Activated CD4-positive, CD25-positive, alpha-beta regulatory T cell treated with anti-CD3 and anti-CD28 coated beads, Interleukin-2, amount 50 U/mL, for 16 hours (primary cell): ENCODE data around the gene TMEM26.
"Not testable (repeated sequence)": the region's sequence is repeated elsewhere in the genome, so short reads cannot be mapped to it uniquely, and the experiment has no call there.

Experiments used
- DNase-seq: peaks from one replicate; pipeline ENCODE4 v3.0.0-alpha.2; 2020; ENCODE audit warnings: low read depth, low spot score

TMEM26 gene

DNA sequence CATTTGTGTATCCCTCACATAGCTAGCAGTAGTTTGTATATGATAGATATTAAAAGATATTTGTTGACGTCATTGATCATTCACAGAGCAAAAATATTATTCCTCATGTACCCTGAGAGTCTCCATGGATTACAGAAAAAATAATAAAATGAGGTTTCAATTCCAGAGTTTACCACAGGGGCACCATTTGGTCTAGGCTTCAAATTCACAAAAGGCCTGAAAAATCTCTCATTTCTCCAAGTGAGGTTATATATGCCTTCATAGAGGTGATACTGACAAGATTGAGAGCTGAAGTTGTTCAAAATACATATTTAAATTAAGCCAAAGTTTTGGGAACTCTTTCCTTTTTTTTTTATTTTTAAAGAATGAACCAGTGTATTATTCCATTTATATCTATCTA is 52.7 kb downstream of the TMEM26 start:
- no peak for DNase-seq

DNA sequence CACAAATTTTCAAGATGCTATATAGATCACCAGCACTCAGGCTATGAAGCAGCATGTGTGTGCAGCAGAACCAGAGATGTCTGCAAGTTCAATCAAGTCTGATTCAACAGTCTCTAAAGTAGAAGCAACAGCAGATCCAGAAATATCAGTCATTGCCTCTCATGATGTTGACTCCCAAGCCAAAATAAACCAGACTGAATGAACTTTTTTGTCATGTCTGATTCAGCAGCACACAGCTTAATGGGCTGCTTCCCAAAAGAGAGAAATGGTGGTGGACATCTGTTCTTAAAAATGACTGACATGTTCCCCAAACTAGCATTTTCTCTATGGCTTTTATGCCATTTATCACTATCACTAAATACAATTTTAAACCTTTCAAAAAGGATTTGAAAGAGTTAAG is 53.8 kb downstream of the TMEM26 start:
- no peak for DNase-seq

DNA sequence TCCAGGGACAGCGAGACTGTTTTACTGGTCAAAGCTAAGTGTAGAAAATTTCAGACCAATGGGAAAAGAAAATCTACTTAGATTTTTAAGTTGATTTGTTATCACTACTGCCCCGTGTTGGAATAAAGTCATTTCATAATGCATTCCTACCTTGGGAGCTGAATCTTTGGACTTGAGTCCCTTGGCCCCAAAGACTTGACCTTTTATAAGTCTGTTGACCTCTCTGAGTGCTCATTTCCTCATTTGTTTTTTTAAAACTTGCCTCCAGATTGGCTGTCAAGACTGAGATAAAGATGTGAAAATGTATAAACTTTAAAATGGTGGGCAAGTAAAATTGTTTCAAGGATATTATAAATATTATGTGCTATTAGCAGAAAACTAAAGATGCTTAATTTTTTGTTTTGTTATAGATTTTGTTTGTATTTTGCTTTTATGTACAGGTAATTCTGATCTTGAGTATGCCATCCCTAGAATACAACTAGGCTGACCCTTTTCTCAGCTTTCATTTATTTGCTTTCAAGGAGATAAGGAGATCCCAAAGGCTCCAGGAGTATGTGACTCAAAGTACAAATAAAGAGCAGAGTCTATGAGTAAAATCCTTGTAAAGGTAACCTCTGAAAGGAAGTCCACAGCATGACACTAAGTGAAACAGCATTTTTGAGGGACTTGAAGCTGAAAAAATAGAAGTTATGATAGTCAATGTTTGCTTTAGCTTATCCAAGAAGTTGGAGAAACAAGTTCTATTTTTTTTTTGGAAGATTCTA is 54.6 kb downstream of the TMEM26 start:
- DNase-seq, result no peak

DNA sequence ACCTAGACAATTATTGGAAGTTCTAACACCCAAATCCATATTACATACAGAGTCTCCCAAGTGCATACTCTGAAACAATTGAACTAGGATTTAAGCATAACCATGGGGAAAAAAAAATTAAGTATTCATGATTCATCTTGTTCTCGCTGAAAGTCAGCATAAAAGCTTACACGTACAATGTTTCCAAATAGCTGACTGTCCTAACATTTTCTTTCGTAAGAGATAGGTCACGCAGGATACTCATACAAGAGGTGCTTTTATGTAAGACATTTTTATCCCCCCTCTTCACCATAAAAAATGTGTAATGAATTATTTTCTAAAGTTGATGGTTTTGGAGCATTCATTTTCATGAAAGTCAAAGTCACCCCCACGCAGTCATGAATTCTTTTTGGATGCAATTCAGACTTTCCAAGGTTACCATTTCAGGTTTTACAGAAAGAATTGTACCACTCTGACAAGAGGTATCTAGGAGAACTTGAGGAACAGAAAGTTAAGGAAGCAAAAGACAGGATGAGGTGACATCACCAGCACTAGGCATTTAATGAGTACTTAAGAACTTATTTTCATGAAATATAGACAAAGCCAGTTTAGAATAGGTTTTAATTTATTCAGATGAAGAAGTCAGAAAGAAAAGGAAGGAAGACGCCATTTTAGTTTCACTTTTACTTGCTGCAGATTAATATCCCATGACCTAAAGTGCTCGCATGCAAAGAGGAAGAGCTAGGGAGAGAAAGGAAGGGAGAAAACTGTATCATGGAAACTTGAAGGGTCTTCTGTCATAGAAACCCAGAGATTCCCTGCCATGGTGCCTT is 55.8 kb downstream of the TMEM26 start:
- DNase-seq, result no peak

DNA sequence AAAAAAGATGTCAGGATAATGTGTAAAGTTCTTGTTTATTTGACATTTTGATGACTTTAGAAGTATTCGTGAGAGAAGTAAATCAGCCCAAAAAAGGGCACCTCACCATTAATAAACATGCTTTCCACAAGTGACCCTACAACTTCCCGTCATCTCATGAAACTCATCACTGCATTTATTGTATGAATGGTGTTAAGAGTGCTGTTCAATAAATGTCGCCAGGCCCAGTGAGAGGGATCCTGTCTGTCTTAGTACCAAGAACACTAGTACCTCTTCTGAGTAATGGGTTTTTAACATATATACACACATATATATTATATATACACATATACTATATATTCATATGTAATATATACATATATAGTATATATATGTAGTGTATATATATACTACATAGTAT is 61.9 kb downstream of the TMEM26 start:
- no peak for DNase-seq

DNA sequence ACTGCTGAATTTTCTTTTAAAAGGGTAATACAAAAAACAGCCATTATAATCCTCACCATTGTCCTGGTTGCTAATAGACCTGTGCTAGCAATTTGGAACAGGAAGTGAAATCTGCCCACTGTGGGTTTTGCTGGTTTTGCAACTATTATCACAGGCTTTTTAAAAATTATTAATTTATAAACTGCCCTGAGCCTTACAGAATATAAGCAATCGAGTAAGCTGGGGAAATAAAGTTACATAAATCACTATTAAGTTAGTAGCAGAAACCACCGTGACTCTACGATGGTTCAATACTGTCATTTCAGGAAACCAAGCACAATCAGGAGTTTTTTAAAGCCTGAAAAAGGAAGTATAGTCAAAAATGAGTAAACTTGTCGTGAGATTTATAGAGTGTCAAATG is 62.3 kb downstream of the TMEM26 start:
- no peak for DNase-seq

DNA sequence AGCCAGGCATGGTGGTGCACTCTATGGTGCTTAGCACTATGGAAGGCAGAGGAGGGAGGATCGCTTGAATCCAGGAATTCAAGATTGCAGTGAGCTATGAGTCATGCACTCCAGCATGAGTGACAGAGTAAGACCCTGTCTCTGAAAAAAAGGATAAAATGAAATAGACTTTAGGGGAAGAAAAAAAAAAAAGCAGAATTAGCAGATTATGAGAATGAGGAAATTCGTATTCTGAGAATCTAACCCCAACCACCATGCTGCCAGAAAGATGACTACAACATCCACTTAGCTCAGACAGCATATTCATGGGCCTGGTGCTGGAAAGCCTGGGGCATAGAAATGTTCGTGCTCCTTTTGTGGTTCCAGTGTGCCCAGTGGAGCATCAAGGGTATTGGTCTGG is 63.3 kb downstream of the TMEM26 start:
- no peak for DNase-seq

DNA sequence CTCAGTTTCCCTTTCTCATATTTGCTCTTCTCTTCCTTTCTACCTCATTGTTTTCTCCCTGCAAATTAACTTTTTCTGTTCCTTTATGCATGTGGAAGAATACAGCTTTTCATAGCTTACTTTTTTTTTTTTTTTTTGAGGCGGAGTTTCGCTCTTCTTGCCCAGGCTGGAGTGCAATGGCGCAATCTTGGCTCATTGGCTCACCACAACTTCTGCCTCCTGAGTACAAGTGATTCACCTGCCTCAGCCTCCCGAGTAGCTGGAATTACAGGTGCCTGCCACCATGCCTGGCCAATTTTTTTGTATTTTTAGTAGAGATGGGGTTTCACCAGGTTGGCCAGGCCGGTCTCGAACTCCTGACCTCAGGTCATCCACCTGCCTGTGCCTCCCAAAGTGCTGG is 64.2 kb downstream of the TMEM26 start:
- DNase-seq, result not testable (repeated sequence)

DNA sequence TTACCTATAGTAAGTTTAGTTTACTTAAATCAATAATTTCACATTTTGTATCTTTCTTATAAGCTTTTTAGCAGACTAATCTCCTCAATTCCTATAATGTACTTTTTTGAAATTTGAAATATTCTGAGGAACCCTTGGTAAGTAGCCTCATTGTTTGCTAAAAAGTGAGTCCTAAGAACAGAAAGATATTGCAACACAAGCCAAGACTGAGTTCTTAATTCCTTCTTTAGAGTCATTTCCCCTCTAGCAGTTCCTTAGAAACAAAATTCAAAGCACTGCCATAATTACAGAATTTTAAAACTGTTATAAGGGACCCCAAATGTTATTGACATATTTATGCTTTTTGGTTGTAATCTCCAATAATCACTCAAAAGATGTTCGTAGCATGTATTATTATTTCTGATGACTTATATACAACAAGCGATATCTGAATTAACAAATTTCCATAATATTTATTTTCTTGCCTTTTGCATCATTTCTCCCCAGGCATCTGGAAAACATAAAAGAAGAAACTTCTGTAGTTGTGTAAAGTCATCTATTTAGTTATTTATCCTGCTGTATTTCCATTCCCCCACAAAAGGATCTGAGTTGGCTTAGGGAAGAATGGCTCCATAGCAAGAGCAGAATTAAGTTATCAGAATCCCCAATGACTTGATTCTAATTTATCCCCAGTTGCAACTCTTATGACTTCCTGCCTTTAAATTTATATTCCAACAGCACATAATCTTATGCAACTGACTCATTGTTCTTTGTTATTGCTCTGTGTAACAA is 67.8 kb downstream of the TMEM26 start:
- DNase-seq, result no peak

DNA sequence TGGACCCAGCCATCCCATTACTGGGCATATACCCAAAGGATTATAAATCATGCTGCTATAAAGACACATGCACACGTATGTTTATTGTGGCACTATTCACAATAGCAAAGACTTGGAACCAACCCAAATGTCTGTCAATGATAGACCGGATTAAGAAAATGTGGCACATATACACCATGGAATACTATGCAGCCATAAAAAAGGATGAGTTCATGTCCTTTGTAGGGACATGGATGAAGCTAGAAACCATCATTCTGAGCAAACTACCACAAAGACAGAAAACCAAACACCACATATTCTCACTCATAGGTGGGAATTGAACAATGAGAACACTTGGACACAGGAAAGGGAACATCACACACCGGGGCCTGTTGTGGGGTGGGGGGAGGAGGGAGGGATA is 72.0 kb downstream of the TMEM26 start:
- not testable (repeated sequence) for DNase-seq

DNA sequence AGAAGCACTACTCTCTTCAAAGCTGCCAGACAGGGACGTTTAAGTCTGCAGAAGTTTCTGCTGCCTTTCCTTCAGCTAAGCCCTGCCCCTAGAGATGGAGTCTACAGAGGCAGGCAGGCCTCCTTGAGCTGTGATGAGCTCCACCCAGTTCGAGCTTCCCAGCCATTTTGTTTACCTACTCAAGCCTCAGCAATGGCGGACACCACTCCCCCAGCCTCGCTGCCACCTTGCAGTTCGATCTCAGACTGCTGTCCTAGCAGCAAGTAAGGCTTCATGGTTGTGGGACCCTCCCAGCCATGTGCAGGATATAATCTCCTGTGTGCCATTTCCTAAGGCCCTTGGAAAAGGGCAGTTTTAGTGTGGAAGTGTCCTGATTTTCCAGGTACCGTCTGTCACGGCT is 74.3 kb downstream of the TMEM26 start:
- no peak for DNase-seq

DNA sequence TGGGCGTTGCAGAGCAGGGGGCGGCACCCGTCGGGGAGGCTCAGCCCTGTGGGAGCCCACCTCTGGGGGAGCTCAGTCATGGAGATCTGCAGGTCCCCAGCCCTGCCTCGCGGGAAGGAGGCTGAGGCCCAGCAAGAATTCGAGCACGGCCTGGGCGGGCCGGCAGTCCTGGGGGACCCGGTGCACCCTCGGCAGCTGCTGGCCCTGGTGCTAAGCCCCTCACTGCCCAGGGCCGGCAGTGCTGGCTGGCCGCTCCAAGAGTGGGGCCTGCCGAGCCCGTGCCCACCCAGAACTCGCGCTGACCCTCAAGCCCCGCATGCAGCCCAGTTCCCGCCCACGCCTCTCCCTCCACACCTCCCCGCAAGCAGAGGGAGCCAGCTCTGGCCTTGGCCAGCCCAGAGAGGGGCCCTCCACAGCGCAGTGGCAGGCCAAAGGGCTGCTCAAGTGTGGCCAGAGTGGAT is 76.2 kb downstream of the TMEM26 start:
- no peak for DNase-seq

DNA sequence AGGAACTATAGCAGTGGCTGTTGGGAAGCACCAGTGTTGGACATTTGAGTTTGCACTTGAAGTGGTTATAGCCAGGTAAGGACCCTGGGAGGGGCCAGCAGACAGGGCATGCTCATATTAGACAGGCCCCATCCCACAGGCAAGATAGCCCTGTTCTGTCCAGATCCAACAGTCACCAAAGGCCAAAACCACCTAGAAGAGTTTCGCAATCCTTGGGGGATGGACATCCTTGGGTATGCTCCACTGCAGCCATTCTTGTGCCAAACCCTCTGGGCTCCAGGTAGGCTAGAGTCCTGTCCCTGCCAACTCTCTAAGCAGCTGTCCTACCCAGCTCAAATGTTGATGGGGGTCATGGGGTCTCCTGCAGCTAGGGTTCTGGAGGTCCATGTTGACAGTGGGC is 76.8 kb downstream of the TMEM26 start:
- no peak for DNase-seq

DNA sequence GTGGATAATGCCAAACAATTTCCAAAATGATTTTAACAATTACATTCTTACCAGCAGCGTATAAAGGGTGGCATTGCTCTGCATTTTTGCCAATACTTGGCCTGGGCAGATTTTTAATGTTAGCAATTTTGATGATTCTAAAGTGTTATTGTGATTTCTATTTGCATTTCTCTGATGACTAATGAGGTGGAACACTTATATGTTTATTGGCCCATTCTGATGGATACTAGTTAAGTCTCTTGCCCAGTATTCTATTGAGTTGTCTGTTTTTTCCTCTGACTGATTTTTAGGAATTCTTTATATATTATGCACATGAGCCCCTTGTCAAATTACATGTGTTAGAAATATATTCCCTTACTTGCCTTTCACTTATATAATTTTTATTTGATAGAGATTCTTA is 86.8 kb downstream of the TMEM26 start:
- DNase-seq, result no peak

DNA sequence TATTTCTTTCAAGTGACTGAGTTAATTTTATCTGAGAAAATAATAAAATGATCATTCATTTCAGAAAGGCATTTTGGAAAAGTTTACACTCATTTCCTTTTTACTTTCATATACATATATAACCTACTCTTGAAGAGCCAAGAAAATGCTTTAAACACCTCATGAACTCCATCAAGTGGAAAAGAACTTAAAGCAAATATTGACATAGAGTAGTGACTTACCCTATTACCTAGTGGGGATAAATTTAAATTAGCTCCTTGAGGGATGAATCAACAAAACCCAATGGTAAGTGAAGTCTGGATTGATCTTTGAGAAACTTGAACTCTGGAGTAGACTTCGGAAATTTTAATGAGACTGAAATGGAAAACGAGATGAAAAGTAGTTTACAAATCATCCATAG is 88.6 kb downstream of the TMEM26 start:
- no peak for DNase-seq

DNA sequence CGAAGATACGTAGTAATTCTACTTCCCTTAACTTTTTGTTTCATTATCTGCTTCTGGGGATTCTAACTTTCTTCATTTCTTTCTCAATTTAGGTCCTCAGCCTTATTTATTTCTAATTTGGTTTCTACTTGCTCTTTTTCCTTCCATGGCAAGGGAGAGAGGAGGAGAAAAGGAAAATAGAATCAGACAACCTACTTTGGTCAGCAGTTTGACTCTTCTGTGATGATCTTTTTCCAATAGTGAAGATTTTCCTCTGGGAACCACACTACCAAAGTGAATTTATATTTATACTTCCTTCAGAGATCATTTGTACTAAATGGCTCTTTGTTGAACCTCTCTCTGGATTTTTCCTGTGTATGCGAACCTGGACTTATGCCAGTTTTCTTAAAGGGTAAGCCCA is 90.2 kb downstream of the TMEM26 start:
- DNase-seq, result no peak

DNA sequence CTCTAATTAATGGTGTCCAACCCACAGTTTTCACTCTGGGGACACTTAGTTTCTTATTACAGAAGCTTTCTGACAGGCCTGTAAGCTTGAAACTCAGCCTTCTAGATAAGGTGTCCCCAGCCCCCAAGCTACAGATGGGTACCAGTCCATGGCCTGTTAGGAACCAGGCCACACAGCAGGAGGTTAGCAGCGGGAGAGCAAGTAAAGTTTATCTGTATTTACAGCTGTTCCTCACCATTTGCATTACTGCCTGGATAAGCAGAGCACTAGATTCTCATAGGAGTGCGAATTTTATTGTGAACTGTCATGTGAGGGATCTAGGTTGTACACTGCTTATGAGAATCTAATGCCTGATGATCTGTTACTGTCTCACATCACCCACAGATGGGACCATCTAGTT is 93.7 kb downstream of the TMEM26 start:
- no peak for DNase-seq

DNA sequence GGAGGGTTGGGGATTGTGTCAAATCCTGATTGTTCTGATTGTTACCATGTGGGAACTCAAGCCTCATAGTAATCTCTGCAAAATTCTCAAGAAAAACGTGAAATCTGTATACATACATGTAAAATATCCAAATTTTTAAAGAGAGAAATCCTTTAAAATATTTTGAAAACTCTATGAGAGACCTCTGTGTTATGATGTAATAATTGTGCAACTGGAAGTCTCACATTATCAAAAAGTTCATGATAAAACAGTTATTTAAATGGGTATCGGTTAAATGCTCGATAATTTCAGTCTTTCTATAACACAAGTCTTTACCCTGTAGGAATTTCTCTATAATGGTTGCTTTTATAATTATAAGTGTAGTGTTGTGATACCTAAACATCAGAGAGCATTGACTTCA is 95.5 kb downstream of the TMEM26 start:
- no peak for DNase-seq
